Raji (cell line): ENCODE measurements around the gene NF1.

Source experiments
- POLR2A ChIP-seq: IDR thresholded peaks from 2 replicates; pipeline ENCODE4 v1.6.1; 2011; ENCODE audit warnings: low read depth, low read length, control low read depth; ENCODE audit not compliant: insufficient read depth

The NF1 gene

DNA sequence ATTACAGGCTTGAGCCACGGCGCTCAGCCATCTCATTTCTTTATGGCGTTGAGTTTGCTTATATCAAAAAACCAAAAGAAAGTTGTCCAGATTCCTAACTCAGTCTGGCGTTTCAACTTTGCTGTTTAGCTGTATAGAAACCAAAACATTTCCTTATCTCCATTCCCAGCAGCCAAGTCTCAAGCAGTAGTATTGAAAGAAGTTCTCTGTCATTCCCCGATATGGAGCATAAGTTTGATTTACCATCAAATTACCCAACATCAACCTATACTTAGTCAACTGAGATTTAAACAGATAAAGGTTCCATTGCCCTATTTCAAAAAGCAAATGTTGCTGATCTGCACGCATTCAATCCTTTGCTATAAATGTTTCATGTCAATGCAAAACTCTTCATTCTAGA, 269.2 kb downstream of the NF1 start:
- TF ChIP-seq POLR2A: no peak

DNA sequence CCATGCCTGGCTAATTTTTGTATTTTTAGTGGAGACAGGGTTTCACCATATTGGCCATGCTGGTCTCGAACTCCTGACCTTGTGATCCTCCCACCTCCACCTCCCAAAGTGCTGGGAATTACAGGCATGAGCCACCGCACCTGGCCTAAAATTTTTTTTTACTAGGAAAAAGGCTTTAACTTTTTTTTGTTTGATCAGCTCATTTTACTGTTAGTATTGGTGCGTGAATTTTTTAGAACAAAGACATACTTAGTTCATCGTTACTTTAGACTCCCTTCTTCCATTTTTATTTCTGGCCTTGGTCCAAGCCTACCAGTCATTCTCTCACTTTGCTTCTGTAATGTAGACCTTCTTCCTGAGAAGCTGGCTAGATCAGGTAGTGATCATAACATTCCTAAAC, 271.3 kb downstream of the NF1 start:
- no peak for TF ChIP-seq POLR2A

DNA sequence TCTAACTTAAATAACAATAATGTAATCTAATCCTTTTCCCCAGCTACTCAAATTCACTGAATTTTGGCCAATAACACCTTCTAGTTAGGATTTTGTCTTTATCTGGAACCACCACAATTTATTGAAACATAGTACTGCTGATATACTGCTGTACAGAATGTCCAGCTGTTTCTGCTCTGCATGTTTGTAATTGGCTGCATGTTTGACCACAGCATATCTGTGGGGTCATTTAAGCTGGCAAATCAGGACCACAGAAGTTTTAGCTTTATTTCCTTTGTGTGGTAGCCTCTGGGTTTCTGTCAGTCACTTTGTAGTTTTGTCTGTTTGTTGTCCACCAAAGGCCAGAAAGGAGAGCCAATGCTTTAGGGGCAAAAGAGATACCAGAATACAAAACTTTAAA, 274.5 kb downstream of the NF1 start:
- TF ChIP-seq POLR2A: no peak

DNA sequence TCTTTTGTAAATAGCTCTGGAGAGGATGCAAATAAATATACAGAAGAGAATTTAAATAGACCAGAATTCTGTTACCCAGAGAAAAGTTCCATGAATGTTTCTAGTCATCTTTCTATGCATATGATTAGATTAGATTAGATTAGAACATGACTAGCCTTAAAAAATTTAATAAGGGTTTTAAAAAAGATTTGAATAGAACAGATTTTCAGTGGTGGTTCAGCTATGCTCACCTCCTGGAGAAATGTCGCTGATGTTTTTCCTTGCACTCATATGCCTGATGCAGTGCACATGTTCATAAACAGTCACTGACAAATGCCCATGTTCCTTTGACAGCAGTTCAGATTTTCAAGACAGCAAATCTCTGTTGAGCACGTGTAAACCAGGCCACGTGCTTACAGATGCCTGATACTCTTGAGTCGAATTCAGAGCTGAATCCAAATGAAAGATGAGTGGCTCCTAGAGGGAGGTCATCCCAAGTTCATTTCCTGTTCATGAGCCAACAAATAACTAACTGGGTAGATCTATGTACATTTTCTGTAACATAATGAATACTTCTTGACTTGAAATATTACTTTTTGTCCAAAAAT, 276.8 kb downstream of the NF1 start:
- TF ChIP-seq POLR2A: no peak

DNA sequence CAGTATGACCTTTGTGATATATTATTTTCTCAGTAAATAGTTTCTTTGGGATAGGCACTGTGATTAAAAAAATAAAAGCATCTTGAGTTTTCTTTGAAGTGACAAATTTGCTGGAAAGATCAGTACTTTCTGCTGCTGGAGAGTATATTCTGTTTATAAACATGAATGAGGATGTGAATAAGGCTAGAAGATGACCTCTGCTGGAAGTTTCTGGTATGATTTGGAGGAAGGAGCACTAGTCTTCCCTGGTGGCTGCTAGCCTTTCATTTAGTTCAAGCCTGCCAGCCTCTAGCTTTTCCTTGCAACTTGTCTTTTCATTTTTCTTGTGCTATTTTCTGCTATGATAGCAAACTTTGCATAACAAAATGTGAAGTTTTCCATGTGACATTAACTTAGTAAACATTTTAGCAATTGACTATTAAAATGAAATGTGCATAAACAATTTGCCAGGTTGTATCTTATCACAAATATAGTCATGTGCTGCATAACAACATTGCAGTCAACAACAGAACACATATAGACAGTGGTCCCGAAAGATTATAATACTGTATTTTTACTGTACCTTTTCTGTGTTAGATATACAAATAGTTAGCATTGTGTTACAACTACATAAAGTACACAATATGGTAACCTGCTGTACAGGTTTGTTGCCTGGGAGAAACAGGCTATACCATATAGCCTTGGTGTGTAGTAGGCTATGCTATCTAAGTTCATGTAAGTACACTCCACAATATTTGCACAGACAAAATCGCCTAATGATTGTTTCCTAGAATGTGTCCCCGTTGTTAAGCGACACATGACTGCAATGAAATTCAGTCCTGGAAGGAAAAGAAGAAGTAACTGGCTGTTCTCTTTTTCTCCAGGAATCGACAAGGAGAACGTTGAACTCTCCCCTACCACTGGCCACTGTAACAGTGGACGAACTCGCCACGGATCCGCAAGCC, 278.6 kb downstream of the NF1 start:
- no peak for TF ChIP-seq POLR2A

DNA sequence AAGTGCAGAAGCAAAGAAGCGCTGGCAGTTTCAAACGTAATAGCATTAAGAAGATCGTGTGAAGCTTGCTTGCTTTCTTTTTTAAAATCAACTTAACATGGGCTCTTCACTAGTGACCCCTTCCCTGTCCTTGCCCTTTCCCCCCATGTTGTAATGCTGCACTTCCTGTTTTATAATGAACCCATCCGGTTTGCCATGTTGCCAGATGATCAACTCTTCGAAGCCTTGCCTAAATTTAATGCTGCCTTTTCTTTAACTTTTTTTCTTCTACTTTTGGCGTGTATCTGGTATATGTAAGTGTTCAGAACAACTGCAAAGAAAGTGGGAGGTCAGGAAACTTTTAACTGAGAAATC, 279.3 kb downstream of the NF1 start:
- no peak for TF ChIP-seq POLR2A

DNA sequence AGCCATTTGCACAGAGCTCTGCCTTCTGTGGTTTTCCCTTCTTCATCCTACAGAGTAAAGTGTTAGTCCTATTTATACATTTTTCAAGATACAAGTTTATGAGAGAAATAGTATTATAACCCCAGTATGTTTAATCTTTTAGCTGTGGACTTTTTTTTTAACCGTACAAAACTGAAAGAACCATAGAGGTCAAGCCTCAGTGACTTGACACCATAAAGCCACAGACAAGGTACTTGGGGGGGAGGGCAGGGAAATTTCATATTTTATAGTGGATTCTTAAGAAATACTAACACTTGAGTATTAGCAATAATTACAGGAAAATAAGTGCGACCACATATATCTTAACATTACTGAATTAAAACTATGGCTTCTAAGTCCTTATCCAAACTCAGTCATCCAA, 279.7 kb downstream of the NF1 start:
- TF ChIP-seq POLR2A: no peak

DNA sequence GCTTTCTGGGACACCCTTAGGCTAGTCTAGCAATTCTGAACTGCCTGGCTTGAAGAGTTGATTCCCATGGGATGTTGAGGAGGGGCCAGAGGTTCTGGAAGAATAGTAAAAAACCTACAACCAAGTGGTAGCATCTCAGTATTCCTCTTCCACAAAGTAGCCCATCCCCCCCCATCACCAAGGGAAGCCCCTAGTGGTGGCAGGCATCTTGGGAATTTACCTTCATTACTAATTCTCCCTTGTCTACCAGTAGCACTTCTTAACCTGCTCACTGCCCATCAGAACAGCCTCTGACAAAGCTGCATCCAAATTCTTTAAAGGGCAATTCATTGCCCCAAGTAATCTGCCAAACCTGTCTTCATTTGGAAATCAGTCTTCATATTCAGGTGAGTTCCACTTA, 283.9 kb downstream of the NF1 start:
- TF ChIP-seq POLR2A: no peak

DNA sequence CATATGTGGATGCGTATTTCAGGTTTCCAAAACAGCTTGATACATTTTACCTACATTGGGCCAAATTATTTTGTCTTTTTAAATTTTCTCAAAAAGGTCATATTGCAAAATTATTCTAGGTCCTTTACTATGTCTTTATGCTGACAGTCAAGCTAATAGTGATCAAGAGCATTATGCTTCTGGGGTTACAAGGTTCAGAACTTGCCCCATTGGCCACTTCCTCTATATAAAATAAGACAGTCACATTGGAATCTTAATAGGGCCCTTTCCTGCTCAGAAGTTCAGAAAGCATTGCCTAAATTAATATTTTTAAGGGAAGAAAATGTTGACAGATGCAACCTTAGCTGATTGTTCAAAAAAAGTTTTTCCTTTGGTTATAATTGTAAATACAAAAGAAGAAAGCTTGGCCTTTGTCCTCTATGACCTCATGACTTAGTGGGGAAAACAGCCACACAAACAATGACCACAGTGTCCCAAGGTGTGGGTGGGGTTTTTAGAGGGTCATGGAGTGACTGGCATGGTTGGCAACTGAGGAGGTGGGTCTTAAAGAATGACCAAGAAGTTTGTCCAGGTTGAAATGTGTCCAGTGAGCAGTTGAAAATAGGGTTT, 284.9 kb downstream of the NF1 start:
- TF ChIP-seq POLR2A: no peak

DNA sequence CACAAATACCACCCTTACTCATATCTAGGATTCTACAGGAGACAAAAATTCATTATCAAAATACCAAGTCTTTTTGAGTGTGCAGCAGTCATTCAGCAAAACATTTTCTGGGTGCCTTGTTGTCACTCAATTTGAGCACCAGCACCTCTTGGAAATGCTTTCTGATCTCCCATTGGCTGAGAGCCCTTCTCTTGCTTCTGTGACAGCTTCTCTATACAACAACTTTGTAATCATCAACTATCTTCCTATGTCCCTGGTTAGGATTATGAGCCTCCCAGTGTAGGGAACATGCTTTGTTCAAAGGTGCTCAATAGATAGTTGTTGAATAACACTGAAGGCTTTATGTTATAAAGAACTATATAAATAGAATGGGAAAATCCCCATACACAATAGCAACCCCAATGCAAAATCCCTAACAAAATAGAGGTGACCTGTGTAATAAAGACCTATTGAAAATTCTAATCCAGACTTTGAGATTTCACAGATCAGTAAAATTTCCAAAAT, 286.4 kb downstream of the NF1 start:
- no peak for TF ChIP-seq POLR2A

DNA sequence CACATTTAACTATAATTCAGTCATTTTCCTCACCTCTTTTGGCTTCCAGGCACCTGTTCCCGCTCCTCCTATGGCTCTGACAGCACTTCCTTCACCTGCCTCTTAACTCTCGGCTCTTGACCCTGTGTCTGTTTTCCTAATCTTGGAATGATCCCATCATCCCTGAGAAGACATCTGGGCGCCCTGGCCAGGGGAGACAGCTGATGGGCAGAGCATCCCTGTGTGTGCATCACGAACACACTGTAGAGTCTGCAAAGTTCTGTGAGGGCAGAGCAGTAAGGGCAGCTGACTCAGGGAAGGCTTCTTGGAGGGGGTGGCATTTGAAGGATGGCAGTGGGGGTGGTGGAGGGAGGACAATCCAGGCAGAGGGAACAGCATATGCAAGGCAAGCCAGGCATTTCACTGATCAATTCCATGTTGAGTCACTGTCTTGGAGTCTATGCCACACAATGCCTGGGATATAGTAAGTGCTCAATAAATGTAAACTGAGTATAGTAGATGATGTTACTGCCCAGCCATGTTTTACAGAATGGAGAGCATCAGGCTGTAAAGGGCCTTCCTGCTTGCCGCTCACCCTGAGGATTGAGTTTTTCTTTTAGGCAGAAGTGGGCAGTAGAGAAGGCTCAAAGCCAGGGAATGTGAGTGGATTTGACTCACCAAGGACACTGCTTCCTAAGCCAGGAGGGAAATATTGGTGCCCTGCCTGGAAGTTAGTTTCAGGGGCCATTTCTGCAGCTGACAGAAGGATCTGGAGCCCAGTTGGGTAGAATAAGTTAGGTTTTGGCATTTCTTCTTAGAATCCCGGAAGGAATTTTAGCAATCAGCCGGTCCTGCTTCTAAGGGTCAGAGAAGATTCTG, 290.9 kb downstream of the NF1 start:
- TF ChIP-seq POLR2A: no peak

DNA sequence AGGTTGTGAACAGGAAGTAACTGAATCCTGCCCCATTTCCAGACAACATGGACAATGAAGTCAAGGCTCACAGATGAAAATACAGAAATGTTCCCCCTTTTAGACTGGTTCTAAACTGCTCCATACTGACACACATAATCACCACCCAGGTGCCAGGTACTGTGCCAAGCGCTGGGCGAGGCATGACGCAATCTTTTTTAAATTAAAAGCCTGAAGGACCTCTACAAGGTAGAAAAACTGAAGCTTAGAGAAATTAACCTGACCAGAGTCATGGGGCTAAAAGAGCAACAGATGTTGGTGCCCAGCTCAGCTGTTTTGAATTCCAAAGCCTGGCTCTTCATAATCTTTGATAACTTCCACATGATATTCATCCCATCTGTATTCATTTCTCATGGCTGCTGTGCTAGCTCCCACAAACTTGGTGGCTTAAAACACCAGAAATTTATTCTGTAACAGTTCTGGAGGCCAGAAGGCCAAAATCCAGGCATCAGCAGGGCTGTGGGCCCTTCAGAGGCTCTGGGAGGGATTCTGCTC, 291.8 kb downstream of the NF1 start:
- no peak for TF ChIP-seq POLR2A

DNA sequence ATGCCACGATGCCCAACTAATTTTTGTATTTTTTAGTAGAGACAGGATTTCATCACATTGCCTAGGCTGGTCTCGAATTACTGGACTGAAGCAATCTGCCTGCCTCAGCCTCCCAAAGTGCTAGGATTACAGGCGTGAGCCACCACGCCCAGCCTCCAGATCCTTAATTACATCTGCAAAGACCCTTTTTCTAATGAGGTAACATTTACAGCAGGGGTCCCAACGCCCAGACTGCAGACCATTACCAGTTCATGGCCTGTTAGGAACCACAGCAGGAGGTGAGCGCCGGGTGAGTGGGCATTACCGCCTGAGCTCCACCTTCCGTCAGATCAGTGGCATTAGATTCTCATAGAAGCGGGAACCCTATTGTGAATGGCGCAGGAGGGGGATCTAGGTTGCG, 292.7 kb downstream of the NF1 start:
- no peak for TF ChIP-seq POLR2A

DNA sequence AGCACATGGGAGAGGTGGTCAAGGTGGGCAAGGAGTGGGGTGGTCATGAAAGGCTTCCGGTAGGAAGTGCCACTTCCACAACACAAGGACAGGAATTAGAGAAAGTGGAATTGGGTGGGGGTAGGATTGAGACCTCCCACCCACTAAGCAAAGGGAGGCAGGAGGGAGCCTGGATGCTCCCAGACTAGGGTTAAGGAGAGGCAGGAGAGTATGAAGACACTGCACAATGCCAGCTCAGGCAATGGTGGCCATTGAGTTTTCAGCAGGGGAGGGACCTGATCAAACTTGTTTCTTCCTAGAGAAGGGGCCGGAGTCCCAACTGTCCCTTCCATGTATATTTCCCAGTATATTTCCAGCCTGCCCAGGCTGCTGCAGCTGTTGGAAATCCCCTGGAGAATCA, 293.6 kb downstream of the NF1 start:
- no peak for TF ChIP-seq POLR2A
